Tibial nerve (tissue), 4 donors: ENCODE results near the gene EVX2. TPM values are rescaled to one million over a fixed set of nuclear protein-coding genes. Genes with fewer than 3 reads are reported as not detected.
A peak's percentile ranks its signal among the peaks of the same experiment; 100 is the strongest.

Experiments used
- DNase-seq, 2 donors: peaks; one replicate each; pipeline ENCODE4 v3.0.0-alpha.2; 2019; ENCODE audit warnings: low spot score in 2 of 2
- H3K27ac ChIP-seq, 4 donors: fragments of 200-600 bp; sonication (generic) in 3 of 4; one replicate each; pipeline ENCODE4 v1.5.1; 2017 to 2019; ENCODE audit warnings: mild to moderate bottlenecking in 1 of 4
- H3K27me3 ChIP-seq, 2 donors: fragments of 200-600 bp; sonication (generic) in 1 of 2; one replicate each; pipeline versions ENCODE4 v1.5.1 to v1.6.0; 2017 to 2019
- H3K36me3 ChIP-seq, 3 donors: fragments of 200-600 bp; sonication (generic); one replicate each; pipeline ENCODE4 v1.5.1; 2018 to 2019
- H3K4me1 ChIP-seq, 4 donors: fragments of 200-600 bp; sonication (generic) in 3 of 4; one replicate each; pipeline ENCODE4 v1.5.1; 2017 to 2019
- H3K4me3 ChIP-seq, 4 donors: fragments of 200-600 bp; sonication (generic) in 3 of 4; one replicate each; pipeline ENCODE4 v1.5.1; 2017 to 2019; ENCODE audit warnings: mild to moderate bottlenecking in 1 of 4, moderate library complexity in 1 of 4
- H3K9me3 ChIP-seq, 4 donors: fragments of 200-600 bp; sonication (generic) in 3 of 4; one replicate each; pipeline ENCODE4 v1.5.1; 2017 to 2019
- CTCF ChIP-seq, 5 experiments: fragments of 200-600 bp in 3 of 5; fragments of 450-650 bp in 2 of 5; sonication (generic) in 3 of 5; IDR thresholded peaks; one replicate each; pipeline ENCODE4 v1.5.1; 2016 to 2019; ENCODE audit warnings: antibody characterized with exemption in 5 of 5, mild to moderate bottlenecking in 3 of 5, moderate library complexity in 2 of 5
- EP300 ChIP-seq, 2 donors: sonication (generic); formaldehyde crosslinking; IDR thresholded peaks; one replicate each; pipeline ENCODE4 v1.6.1; 2017; ENCODE audit warnings: antibody characterized with exemption in 2 of 2, mild to moderate bottlenecking in 1 of 2
- POLR2A ChIP-seq, 2 donors: fragments of 450-650 bp; IDR thresholded peaks; one replicate each; pipeline ENCODE4 v1.6.1; 2017; ENCODE audit warnings: antibody characterized with exemption in 2 of 2, mild to moderate bottlenecking in 2 of 2, moderate library complexity in 2 of 2
- WGBS, 2 donors: methylation state at CpG; one replicate each; pipeline ENCODE4 v1.1.5; 2018; 5-methylcytosine and 5-hydroxymethylcytosine counted together
- total RNA-seq, 4 donors: library from RNA; depleted of rRNA; stranded (reverse); fragments of >200 nt; gene quantifications; one replicate each; pipeline ENCODE4 v1.1.0, GENCODE V29; 2016

Gene EVX2
- total RNA-seq, 4 donors from 2014 or later = not detected

- Histone ChIP-seq H3K4me1 (peaks cover 0 to 47% (median 2%) of the 10 kb centered on the region in 4 donors), H3K4me3 (no peak overlapping the region), H3K36me3 (no peaks in the 10 kb centered on the region), H3K27me3 (peaks cover 21 to 97% of the 10 kb centered on the region in 2 donors), H3K27ac (no peak overlapping the region), H3K9me3 (no peaks in the 10 kb centered on the region)
- DNase-seq = no peak
- WGBS, 2 donors = 8% methylated on average over 25 of the region's 25 CpGs
- TF ChIP-seq EP300 (IDR thresholded peaks at IDR 0.05) (peak in 1 of 2 donors; percentile 13), POLR2A (IDR thresholded peaks at IDR 0.05) (no peak), CTCF (IDR thresholded peaks at IDR 0.05) (no peak)
Observed at GRCh38 chr2:176078541-176079284, 5.0 kb downstream of the EVX2 start.

- H3K9me3 ChIP-seq = no peaks in the 10 kb centered on the region
- no peak overlapping the region for H3K4me3 ChIP-seq
- no peaks in the 10 kb centered on the region for H3K36me3 ChIP-seq
- no peak for DNase-seq
- WGBS, 2 donors = 21 to 31% methylated on average over 2 of the region's 2 CpGs
- peaks cover 0 to 41% (median 2%) of the 10 kb centered on the region in 4 donors for H3K4me1 ChIP-seq
- no peak overlapping the region for H3K27ac ChIP-seq
- no peak for TF ChIP-seq EP300 (IDR thresholded peaks at IDR 0.05)
- no peak for TF ChIP-seq CTCF (IDR thresholded peaks at IDR 0.05)
- TF ChIP-seq POLR2A (IDR thresholded peaks at IDR 0.05) = no peak
- peaks cover 13 to 97% of the 10 kb centered on the region in 2 donors for H3K27me3 ChIP-seq
Observed at GRCh38 chr2:176076796-176077195, 7.0 kb downstream of the EVX2 start.

- no peak overlapping the region for H3K27ac ChIP-seq
- H3K36me3 ChIP-seq = no peaks in the 10 kb centered on the region
- TF ChIP-seq POLR2A (IDR thresholded peaks at IDR 0.05) = no peak
- TF ChIP-seq CTCF (IDR thresholded peaks at IDR 0.05) = no peak
- no peak for TF ChIP-seq EP300 (IDR thresholded peaks at IDR 0.05)
- 17 to 18% methylated on average over 7 of the region's 7 CpGs for WGBS, 2 donors
- peaks cover 0 to 40% (median 2%) of the 10 kb centered on the region in 4 donors for H3K4me1 ChIP-seq
- H3K9me3 ChIP-seq = no peaks in the 10 kb centered on the region
- no peak for DNase-seq
- H3K27me3 ChIP-seq = peaks cover 8 to 97% of the 10 kb centered on the region in 2 donors
- no peak overlapping the region for H3K4me3 ChIP-seq
Observed at GRCh38 chr2:176076063-176076462, 7.7 kb downstream of the EVX2 start.

GRCh38 chr2:176075481-176075880 is 8.3 kb downstream of the EVX2 start:
- Histone ChIP-seq H3K4me1 (peaks cover 0 to 34% (median under 1%) of the 10 kb centered on the region in 4 donors), H3K9me3 (no peaks in the 10 kb centered on the region), H3K27ac (no peak overlapping the region), H3K27me3 (peaks cover 7 to 97% of the 10 kb centered on the region in 2 donors), H3K36me3 (no peaks in the 10 kb centered on the region), H3K4me3 (no peak overlapping the region)
- 10% methylated on average over 15 of the region's 15 CpGs for WGBS, 2 donors
- TF ChIP-seq CTCF (IDR thresholded peaks at IDR 0.05) (no peak), EP300 (IDR thresholded peaks at IDR 0.05) (peak in 1 of 2 donors; percentile 21)
- no peak for DNase-seq

- peaks cover 0 to 31% (median 0%) of the 10 kb centered on the region in 4 donors for H3K4me1 ChIP-seq
- H3K27ac ChIP-seq = no peak overlapping the region
- WGBS, 2 donors = 27 to 33% methylated on average over 7 of the region's 7 CpGs
- TF ChIP-seq CTCF (IDR thresholded peaks at IDR 0.05) (no peak), POLR2A (IDR thresholded peaks at IDR 0.05) (no peak), EP300 (IDR thresholded peaks at IDR 0.05) (no peak)
- H3K36me3 ChIP-seq = no peaks in the 10 kb centered on the region
- H3K9me3 ChIP-seq = no peaks in the 10 kb centered on the region
- no peak overlapping the region for H3K4me3 ChIP-seq
- DNase-seq = no peak
- peaks cover 7 to 100% of the 10 kb centered on the region in 2 donors for H3K27me3 ChIP-seq
Observed at GRCh38 chr2:176074919-176075425, 8.8 kb downstream of the EVX2 start.
